PFSK-1 (cell line): ENCODE measurements around the gene BTBD9.

Source experiments
- FOXP2 ChIP-seq: optimal IDR thresholded peaks from 2 replicates; pipeline ENCODE3; 2011; ENCODE audit warnings: borderline replicate concordance, control low read depth, inconsistent platforms; ENCODE audit not compliant: insufficient read depth; ENCODE audit errors: extremely low read length, extremely low read depth
- POLR2AphosphoS5 ChIP-seq: IDR thresholded peaks from 2 replicates; pipeline ENCODE4 v1.6.1; 2012; ENCODE audit warnings: low read depth, mild to moderate bottlenecking, control low read depth, low read length, moderate library complexity
- REST ChIP-seq, 2 experiments: IDR thresholded peaks; 2 replicates each; pipeline versions ENCODE4 v1.6.1 to v1.8.0; 2011 to 2012; ENCODE audit warnings: low read depth in 2 of 2, low read length in 2 of 2, control low read depth in 1 of 2, inconsistent platforms in 1 of 2, mild to moderate bottlenecking in 1 of 2, moderate library complexity in 1 of 2; ENCODE audit not compliant: insufficient read depth in 1 of 2
- SIN3A ChIP-seq: IDR thresholded peaks from 2 replicates; pipeline ENCODE4 v1.6.1; 2012; ENCODE audit warnings: mild to moderate bottlenecking, low read length, moderate library complexity, borderline replicate concordance; ENCODE audit not compliant: insufficient read depth
- TAF1 ChIP-seq: IDR thresholded peaks from 2 replicates; pipeline ENCODE4 v1.6.1; 2012; ENCODE audit warnings: low read length, control low read depth, borderline replicate concordance; ENCODE audit not compliant: insufficient read depth

BTBD9 gene

GRCh38 chr6:38484656-38485055 lies 155.1 kb downstream of the BTBD9 start:
- TF ChIP-seq POLR2AphosphoS5 (no peak), REST (IDR thresholded peaks at IDR 0.05; ENCODE audit: insufficient read depth in 1 of 2, low read depth in 2 of 2, low read length in 2 of 2) (no peak), FOXP2 (no peak)

- TF ChIP-seq REST (IDR thresholded peaks at IDR 0.05; ENCODE audit: insufficient read depth in 1 of 2, low read depth in 2 of 2, low read length in 2 of 2) (no peak), TAF1 (no peak), FOXP2 (no peak), SIN3A (no peak), POLR2AphosphoS5 (no peak)
Observed at GRCh38 chr6:38483526-38483925, 156.2 kb downstream of the BTBD9 start.

- TF ChIP-seq TAF1, result no peak
- TF ChIP-seq REST (IDR thresholded peaks at IDR 0.05; ENCODE audit: insufficient read depth in 1 of 2, low read depth in 2 of 2, low read length in 2 of 2), result no peak
Observed at GRCh38 chr6:38482466-38482865, 157.3 kb downstream of the BTBD9 start.

- TF ChIP-seq SIN3A (no peak), FOXP2 (no peak)
Observed at GRCh38 chr6:38481851-38482250, 157.9 kb downstream of the BTBD9 start.

GRCh38 chr6:38481211-38481836 lies 158.4 kb downstream of the BTBD9 start:
- no peak for TF ChIP-seq TAF1
- no peak for TF ChIP-seq REST (IDR thresholded peaks at IDR 0.05; ENCODE audit: insufficient read depth in 1 of 2, low read depth in 2 of 2, low read length in 2 of 2)
- TF ChIP-seq POLR2AphosphoS5, result no peak
- no peak for TF ChIP-seq FOXP2
- TF ChIP-seq SIN3A, result no peak

- TF ChIP-seq SIN3A, result no peak
Observed at GRCh38 chr6:38480036-38480435, 159.7 kb downstream of the BTBD9 start.
